SJSA1 (cell line): Measurements from ENCODE around the gene ADGRD1. TPM values are rescaled to one million over a fixed set of nuclear protein-coding genes. Genes with fewer than 3 reads are reported as not detected.
"Not testable (repeated sequence)": the region's sequence is repeated elsewhere in the genome, so short reads cannot be mapped to it uniquely, and the experiment has no call there.

Experiments used
- DNase-seq, 2 experiments: peaks; one replicate each; pipeline ENCODE4 v3.0.0-alpha.2; 2015 to 2020; ENCODE audit warnings: low spot score in 2 of 2, low read depth in 1 of 2
- H3K27ac ChIP-seq: fragments of 250-450 bp; sonication (Bioruptor Pico); 2 replicates; pipeline ENCODE4 v1.5.1; 2020; ENCODE audit warnings: mild to moderate bottlenecking, moderate library complexity
- H3K27me3 ChIP-seq: fragments of 250-450 bp; sonication (Bioruptor Pico); replicated peaks from 2 replicates; pipeline ENCODE4 v1.5.1; 2020; ENCODE audit warnings: mild to moderate bottlenecking, moderate library complexity
- H3K36me3 ChIP-seq: fragments of 250-450 bp; sonication (Bioruptor Pico); 2 replicates; pipeline ENCODE4 v1.5.1; 2020; ENCODE audit warnings: mild to moderate bottlenecking
- H3K4me1 ChIP-seq: fragments of 250-450 bp; sonication (Bioruptor Pico); replicated peaks from 2 replicates; pipeline ENCODE4 v1.6.1; 2021; ENCODE audit warnings: mild to moderate bottlenecking
- H3K4me3 ChIP-seq: fragments of 250-450 bp; sonication (Bioruptor Pico); 2 replicates; pipeline ENCODE4 v1.5.1; 2020; ENCODE audit warnings: mild to moderate bottlenecking
- H3K9me3 ChIP-seq: fragments of 250-450 bp; sonication (Bioruptor Pico); replicated peaks from 2 replicates; pipeline ENCODE4 v1.5.1; 2020; ENCODE audit warnings: mild to moderate bottlenecking
- total RNA-seq: library from RNA; depleted of rRNA; stranded (reverse); fragments of >200 nt; shearing (Covaris generic); gene quantifications from 2 replicates; pipeline ENCODE4 v1.2.3, GENCODE V29; 2014

ADGRD1 gene
- total RNA-seq, 1 experiment from 2014 or later, result 1.0 TPM

- no peak for DNase-seq
These were observed 28.1 kb upstream of the ADGRD1 start for GRCh38 chr12:130925666-130926015.

DNA sequence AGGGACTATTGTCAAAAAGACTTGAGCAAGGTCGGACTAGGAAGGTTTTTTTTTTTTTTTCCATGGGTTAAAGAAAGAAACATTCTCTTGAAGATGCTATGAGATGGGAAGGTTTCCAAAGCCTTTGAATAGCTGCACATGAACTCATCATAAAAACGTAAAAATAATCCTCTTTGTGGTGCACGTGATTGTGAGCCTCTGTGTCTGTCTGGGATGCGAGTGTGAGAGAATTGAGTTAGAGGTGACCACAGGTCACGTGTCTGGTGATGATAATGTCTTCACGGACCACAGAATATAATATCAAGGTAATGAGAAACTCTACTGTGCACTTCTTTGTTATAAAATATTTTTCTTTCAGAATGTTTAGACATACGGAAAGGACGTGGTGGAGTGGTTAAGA, 24.3 kb upstream of the ADGRD1 start:
- Histone ChIP-seq H3K27ac (no peak overlapping the region), H3K27me3 (0 out of 2 replicates have a peak, but pooled peaks cover 2% of the 10 kb centered on the region), H3K4me1 (no peaks in the 10 kb centered on the region), H3K4me3 (no peak overlapping the region), H3K36me3 (no peaks in the 10 kb centered on the region), H3K9me3 (no peaks in the 10 kb centered on the region)
- DNase-seq, result no peak

More at GRCh38 chr12:130925666-130926015, 28.1 kb upstream of the ADGRD1 start:
- H3K4me3 ChIP-seq, result no peak overlapping the region
- H3K9me3 ChIP-seq, result no peaks in the 10 kb centered on the region
- H3K4me1 ChIP-seq, result no peaks in the 10 kb centered on the region
- no peaks in the 10 kb centered on the region for H3K27me3 ChIP-seq
- no peaks in the 10 kb centered on the region for H3K36me3 ChIP-seq
- no peak overlapping the region for H3K27ac ChIP-seq

DNA sequence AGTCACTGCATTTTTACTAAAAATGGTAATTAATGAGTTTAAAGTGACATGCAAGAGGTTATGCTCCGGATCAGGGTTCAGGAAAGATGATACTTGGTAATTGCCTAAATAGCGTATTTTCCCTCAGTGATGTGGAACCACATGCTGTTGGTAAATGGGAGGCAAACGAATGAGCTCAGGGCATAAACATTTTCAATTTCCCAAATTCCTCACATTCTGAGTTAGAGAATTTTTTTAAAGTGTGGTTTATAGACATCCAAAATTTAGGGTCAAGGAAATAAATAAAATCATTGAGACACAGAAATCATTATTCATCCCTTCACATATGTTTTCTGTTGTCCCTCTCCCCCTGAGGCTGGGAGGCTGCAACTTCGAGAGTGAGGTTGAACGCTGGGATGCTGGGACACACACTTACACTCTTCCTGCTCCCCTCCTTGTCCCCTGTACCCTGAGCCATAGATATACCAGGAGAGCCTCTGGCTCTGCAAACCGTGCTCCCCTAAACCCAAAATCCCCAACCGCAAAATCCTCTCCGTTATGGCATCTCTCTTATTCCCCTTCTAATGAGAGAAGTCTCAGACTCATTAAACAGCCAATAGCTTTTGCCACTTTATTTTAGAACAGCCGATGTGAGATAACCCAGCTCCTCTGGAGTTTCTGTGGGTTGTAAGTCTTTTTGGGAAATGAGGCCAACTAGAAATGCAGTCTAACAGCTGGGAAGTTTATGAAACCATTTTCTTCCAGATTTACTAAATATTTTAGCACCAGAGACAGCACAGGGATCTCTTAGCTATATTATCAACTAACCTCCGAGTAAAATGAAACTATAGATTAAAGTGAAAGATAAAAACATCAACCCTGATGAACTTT, 21.4 kb upstream of the ADGRD1 start:
- Histone ChIP-seq H3K4me3 (no peak overlapping the region), H3K27me3 (0 out of 2 replicates have a peak, but pooled peaks cover 2% of the 10 kb centered on the region), H3K9me3 (no peaks in the 10 kb centered on the region), H3K36me3 (no peaks in the 10 kb centered on the region), H3K4me1 (no peaks in the 10 kb centered on the region), H3K27ac (no peak overlapping the region)
- no peak for DNase-seq

DNA sequence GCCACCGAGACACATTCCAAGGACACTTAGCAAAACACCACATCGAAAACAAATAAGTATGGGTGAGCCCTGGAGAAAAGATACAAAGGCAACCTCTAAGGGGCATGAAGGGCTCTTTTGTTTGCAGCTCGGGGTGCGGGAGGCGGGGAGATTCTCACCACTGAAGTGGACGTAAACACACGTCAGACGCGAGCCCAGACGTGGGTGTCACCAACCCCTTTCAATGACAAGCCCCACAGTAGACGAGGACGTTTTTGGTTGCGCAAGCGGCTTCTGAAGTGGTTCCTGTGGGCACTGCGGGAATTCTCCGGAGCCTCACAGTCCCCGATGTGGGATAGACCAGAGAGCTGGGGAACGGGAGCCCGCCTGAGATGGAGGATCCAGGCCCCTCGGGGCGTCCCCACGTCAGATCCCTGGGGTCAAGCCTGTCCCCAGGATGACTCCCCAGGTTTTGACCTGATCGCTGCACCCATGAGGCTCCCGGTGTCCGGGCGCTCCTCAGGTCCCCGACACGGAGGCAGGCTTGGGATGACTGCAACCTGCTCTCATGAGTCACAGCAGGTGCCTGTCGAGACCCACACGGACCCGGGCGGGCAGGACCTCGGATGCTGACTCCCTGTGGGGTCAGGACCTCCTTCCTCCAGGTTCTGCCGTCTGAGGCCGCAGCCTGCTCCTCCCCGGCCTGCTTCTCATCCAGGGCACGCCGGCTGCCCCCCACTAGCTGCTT, 20.3 kb upstream of the ADGRD1 start:
- no peak overlapping the region for H3K27ac ChIP-seq
- DNase-seq, result no peak

DNA sequence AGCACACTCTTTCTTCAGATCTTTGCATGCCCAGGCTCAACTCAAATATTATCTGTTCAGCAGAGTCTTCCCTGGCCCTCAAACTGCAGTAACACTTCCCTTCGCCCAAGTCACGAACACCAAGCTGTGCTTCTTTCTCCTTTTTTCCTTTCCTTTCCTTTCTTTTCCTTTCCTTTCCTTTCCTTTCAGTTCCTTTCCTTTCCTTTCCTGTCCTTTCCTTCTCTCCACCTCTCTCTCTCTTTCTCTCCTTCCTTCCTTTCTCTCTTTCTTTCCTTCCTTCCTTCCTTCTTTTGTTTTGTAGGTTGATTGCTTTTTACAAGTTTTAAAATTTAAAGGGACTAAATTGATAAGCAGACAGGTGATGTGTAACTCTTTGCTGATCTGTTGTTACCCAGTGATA, 19.0 kb upstream of the ADGRD1 start:
- Histone ChIP-seq H3K27me3 (0 out of 2 replicates have a peak, but pooled peaks cover 2% of the 10 kb centered on the region), H3K27ac (no peak overlapping the region), H3K9me3 (no peaks in the 10 kb centered on the region), H3K36me3 (no peaks in the 10 kb centered on the region), H3K4me3 (no peak overlapping the region), H3K4me1 (no peaks in the 10 kb centered on the region)
- DNase-seq, result no peak

More for the DNA sequence above, 20.3 kb upstream of the ADGRD1 start:
- H3K36me3 ChIP-seq, result no peaks in the 10 kb centered on the region
- no peaks in the 10 kb centered on the region for H3K9me3 ChIP-seq
- no peaks in the 10 kb centered on the region for H3K4me1 ChIP-seq
- H3K4me3 ChIP-seq, result no peak overlapping the region
- H3K27me3 ChIP-seq, result 0 out of 2 replicates have a peak, but pooled peaks cover 2% of the 10 kb centered on the region

DNA sequence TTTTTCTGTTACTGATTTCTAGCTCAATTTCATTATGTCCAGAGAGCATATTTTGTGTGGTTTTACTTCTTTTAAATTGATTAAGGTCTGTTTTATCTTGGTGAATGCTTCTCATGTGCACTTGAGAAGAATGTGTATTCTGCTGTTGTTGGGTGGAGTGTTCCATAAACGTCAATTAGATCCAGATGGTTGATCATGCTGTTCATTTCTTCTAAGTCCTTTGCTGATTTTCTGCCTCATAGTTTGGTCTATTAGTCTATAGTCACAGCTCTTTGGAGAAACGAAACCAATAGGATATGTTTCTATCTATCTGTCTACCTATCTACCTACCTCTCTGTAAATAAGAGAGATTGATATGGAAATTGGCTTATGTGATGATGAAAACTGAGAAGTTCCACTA, 17.1 kb upstream of the ADGRD1 start:
- Histone ChIP-seq H3K4me3 (no peak overlapping the region), H3K27ac (no peak overlapping the region), H3K9me3 (no peaks in the 10 kb centered on the region; the same call in 1 of the 2 replicates), H3K27me3 (0 out of 2 replicates have a peak, but pooled peaks cover 2% of the 10 kb centered on the region), H3K4me1 (no peaks in the 10 kb centered on the region), H3K36me3 (no peaks in the 10 kb centered on the region)
- no peak for DNase-seq

DNA sequence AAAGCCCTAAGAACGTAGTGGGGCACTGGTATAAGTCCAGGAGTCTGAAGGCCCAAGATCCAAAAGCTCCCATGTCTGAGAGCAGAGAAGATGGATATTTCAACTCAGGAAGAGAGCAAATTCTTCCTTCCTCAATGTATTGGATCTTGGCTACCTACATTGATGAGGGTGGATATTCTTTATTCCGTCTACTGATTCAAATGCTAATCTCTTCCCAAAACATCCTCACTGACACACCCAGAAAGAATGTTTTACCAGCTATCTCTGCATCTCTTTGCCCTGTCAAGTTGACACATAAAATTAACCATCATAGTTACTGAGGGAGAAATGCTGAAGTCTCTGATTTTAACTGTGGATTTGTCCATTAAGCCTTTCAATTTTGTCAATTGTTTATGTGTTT, 16.6 kb upstream of the ADGRD1 start:
- no peaks in the 10 kb centered on the region for H3K4me1 ChIP-seq
- H3K27ac ChIP-seq, result no peak overlapping the region
- H3K4me3 ChIP-seq, result no peak overlapping the region
- 0 out of 2 replicates have a peak, but pooled peaks cover 2% of the 10 kb centered on the region for H3K27me3 ChIP-seq
- no peaks in the 10 kb centered on the region for H3K36me3 ChIP-seq
- no peaks in the 10 kb centered on the region; the same call in 1 of the 2 replicates for H3K9me3 ChIP-seq
- no peak for DNase-seq

- not testable (repeated sequence) for H3K36me3 ChIP-seq, H3K4me3 ChIP-seq, H3K27ac ChIP-seq, H3K27me3 ChIP-seq, H3K4me1 ChIP-seq, H3K9me3 ChIP-seq, DNase-seq
These were observed 16.2 kb upstream of the ADGRD1 start for GRCh38 chr12:130937546-130937945.

- no peaks in the 10 kb centered on the region for H3K36me3 ChIP-seq
- H3K27ac ChIP-seq, result no peak overlapping the region
- H3K4me1 ChIP-seq, result no peaks in the 10 kb centered on the region
- H3K9me3 ChIP-seq, result no peaks in the 10 kb centered on the region; the same call in 1 of the 2 replicates
- H3K27me3 ChIP-seq, result no peaks in the 10 kb centered on the region
- DNase-seq, result peak in 1 of 2 experiments; percentile 5
- no peak overlapping the region for H3K4me3 ChIP-seq
These were observed 15.5 kb upstream of the ADGRD1 start for GRCh38 chr12:130938186-130938585.

DNA sequence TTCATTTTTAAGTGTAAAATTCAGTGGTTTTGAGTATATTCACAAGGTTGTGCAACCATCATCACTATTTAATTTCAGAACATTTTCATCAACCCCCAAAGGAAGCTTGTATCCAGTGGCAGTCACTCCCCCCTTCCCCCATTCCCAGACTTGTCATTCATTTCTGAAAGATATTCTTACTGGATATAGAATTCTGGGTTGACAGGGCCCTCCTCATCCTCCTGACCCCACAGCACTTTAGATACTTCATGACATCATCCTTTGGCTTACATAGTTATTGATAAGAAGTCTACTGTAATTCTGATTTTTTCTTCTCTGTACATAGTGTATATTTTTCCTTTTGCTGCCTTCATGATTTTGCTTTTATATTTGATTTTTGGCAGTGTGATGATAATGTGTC, 8.8 kb upstream of the ADGRD1 start:
- Histone ChIP-seq H3K36me3 (no peaks in the 10 kb centered on the region), H3K4me1 (no peaks in the 10 kb centered on the region), H3K27ac (no peak overlapping the region), H3K9me3 (no peaks in the 10 kb centered on the region; the same call in 1 of the 2 replicates), H3K4me3 (no peak overlapping the region), H3K27me3 (no peaks in the 10 kb centered on the region)
- DNase-seq, result no peak

- H3K4me1 ChIP-seq, result no peaks in the 10 kb centered on the region
- H3K4me3 ChIP-seq, result no peak overlapping the region
- no peak for DNase-seq
- H3K36me3 ChIP-seq, result no peaks in the 10 kb centered on the region
- no peaks in the 10 kb centered on the region for H3K9me3 ChIP-seq
- no peaks in the 10 kb centered on the region for H3K27me3 ChIP-seq
- H3K27ac ChIP-seq, result no peak overlapping the region
These were observed 7.8 kb upstream of the ADGRD1 start for GRCh38 chr12:130945786-130946492.

DNA sequence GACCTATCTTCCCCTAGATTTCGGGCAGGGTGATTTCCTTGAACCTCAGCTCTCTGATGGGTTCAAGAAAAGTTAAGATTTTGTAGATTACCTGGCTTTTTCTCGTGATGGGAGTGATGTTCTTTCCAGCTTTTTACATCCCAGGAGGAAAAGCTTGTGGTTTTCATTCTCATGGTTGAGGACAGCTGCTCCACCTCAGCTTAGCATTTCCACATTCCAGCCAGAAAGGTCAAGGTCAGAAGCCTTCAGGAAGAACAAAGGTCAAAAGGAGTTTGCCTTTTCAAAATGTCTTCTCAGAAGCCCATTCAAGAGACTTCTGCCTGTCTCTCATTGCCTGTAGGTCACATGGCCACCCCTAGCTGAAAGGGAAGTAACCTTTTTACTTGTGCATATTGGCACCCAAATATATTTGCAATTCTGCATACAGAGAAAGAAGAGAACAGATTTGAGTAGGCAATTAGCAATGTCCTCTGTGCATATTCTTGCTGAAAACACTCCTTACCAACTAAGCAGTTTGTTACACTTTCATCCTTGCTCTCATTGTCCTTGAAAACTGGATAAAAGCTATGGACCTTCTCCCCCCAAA, 6.6 kb upstream of the ADGRD1 start:
- H3K4me1 ChIP-seq, result no peaks in the 10 kb centered on the region
- no peak overlapping the region for H3K4me3 ChIP-seq
- no peaks in the 10 kb centered on the region for H3K27me3 ChIP-seq
- no peak overlapping the region for H3K27ac ChIP-seq
- H3K9me3 ChIP-seq, result no peaks in the 10 kb centered on the region
- no peak for DNase-seq
- H3K36me3 ChIP-seq, result no peaks in the 10 kb centered on the region

DNA sequence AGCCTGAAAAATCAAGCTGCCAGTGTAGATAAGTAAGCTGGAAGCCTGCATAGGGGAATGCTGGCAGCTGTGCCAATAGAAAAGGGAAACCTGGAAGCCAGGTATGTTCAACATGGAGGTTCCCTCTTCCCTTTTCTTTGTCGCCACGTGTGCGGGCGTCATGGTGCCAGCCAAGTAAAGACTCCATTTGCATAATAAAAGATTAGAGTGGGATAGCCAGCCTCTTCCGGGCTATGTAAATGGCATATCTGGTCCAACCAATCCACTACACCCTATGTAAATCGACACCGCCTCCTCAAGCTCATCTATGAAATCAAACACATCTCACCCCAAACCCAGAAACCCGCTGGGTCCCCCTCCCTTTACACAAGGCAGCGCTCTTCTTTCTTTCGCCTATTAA, 5.6 kb upstream of the ADGRD1 start:
- H3K27me3 ChIP-seq, result no peaks in the 10 kb centered on the region
- DNase-seq, result no peak
- H3K27ac ChIP-seq, result no peak overlapping the region
- no peaks in the 10 kb centered on the region for H3K36me3 ChIP-seq
- H3K4me3 ChIP-seq, result no peak overlapping the region
- H3K4me1 ChIP-seq, result no peaks in the 10 kb centered on the region
- H3K9me3 ChIP-seq, result no peaks in the 10 kb centered on the region
